Activated CD8-positive, alpha-beta T cell treated with anti-CD3 and anti-CD28 coated beads for 36 hours (primary cell): ENCODE measurements around the gene DNTTIP2. TPM values are rescaled to one million over a fixed set of nuclear protein-coding genes. Genes with fewer than 3 reads are reported as not detected.
"Not testable (repeated sequence)": the region's sequence is repeated elsewhere in the genome, so short reads cannot be mapped to it uniquely, and the experiment has no call there.

ENCODE experiments used
- ATAC-seq: fragments of 200-7000 bp; cut with Tn5 transposase; one replicate; pipeline ENCODE4 v1.10.0; 2021; ENCODE audit warnings: mild to moderate bottlenecking, moderate library complexity
- CTCF ChIA-PET: fragments of 350-600 bp; sonication (Branson Sonifier 250); formaldehyde crosslinking; loops from one replicate; lab custom pipeline; 2021; ENCODE audit warnings: antibody characterized with exemption; lab: Charles Lee
- POLR2A ChIA-PET: fragments of 350-600 bp; sonication (Branson Sonifier 250); formaldehyde crosslinking; loops from one replicate; lab custom pipeline; 2021; ENCODE audit warnings: antibody characterized with exemption; lab: Charles Lee
- DNase-seq: peaks from one replicate; pipeline ENCODE4 v3.0.0-alpha.2; 2020
- H3K27ac Mint-ChIP-seq: one replicate; pipeline ENCODE4 v1.8.0; 2021; ENCODE audit warnings: mild to moderate bottlenecking, mixed read lengths
- H3K27me3 Mint-ChIP-seq: one replicate; pipeline ENCODE4 v1.8.0; 2021; ENCODE audit warnings: mixed read lengths
- H3K36me3 Mint-ChIP-seq: one replicate; pipeline ENCODE4 v1.8.0; 2021; ENCODE audit warnings: low read depth, mixed read lengths
- H3K4me1 Mint-ChIP-seq: one replicate; pipeline ENCODE4 v1.8.0; 2021; ENCODE audit warnings: low read depth, mixed read lengths
- H3K4me3 Mint-ChIP-seq: one replicate; pipeline ENCODE4 v1.8.0; 2021; ENCODE audit warnings: mild to moderate bottlenecking, moderate library complexity, mixed read lengths
- H3K9me3 Mint-ChIP-seq: one replicate; pipeline ENCODE4 v1.8.0; 2021; ENCODE audit warnings: mixed read lengths
- CTCF ChIP-seq: fragments of 200-600 bp; IDR thresholded peaks from one replicate; pipeline ENCODE4 v1.8.0; 2022; ENCODE audit warnings: antibody characterized with exemption, mild to moderate bottlenecking
- intact Hi-C: fragments of 100-400 bp; cut with micrococcal nuclease; formaldehyde crosslinking; loops from one replicate; pipeline ENCODE4 v1.10.0; 2022
- total RNA-seq, 2 experiments: library from RNA; stranded (reverse); gene quantifications; one replicate each; pipeline ENCODE4 v1.2.3, GENCODE V29; 2021

The DNTTIP2 gene
- total RNA-seq, 2 experiments from 2014 or later, result 81.7 to 82.2 TPM

GRCh38 chr1:93851327-93851712 lies 27.7 kb downstream of the DNTTIP2 start:
- TF ChIP-seq CTCF, result no peak

DNA sequence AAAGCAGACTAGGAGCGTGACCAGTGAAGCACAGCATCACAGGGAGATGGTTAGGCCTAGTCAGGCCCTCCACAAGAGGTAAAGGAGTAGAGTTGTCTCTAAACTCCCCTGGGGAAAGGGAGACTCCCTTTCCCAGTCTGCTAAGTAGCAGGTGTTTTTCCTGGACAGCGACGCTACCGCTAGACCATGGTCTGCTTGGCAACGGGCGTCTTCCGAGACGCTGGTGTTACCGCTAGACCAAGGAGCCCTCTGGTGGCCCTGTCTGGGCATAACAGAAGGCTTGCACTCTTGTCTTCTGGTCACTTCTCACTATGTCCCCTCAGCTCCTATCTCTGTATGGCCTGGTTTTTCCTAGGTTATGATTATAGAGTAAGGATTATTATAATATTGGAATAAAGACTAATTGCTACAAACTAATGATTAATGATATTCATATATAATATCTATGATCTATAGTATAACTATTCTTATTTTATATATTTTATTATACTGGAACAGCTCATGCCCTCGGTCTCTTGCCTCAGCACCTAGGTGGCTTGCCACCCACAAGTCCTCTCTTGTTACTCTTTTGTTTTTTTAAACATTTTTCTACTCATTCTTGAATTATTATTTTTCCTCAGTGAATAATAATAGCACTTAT lies 28.2 kb downstream of the DNTTIP2 start:
- POLR2A ChIA-PET, result interaction anchor here (1.0 kb wide), 1 partner anchor 14 kb away, joined by 3 read pairs; no protein-coding TSS in a partner anchor
- ATAC-seq, H3K27me3 Mint-ChIP-seq, H3K4me1 Mint-ChIP-seq, intact Hi-C loops, H3K9me3 Mint-ChIP-seq, H3K36me3 Mint-ChIP-seq, H3K27ac Mint-ChIP-seq: not testable (repeated sequence)
- CTCF ChIA-PET, result interaction anchor here (0.7 to 3.6 kb wide), 13 partner anchors 9 to 226 kb away, joined by 3 to 24 read pairs (median 4); no protein-coding TSS in a partner anchor
- peak; percentile 69 for TF ChIP-seq CTCF
- peak; percentile 85 for DNase-seq
- H3K4me3 Mint-ChIP-seq, result peak overlapping the region; percentile 18

More at GRCh38 chr1:93851327-93851712, 27.7 kb downstream of the DNTTIP2 start:
- Mint-ChIP-seq H3K36me3 (peaks cover 4% of the 10 kb centered on the region), H3K4me1 (peaks cover 5% of the 10 kb centered on the region), H3K27ac (no peak overlapping the region), H3K4me3 (no peak overlapping the region), H3K9me3 (no peaks in the 10 kb centered on the region), H3K27me3 (peaks cover 6% of the 10 kb centered on the region)
- no peak for DNase-seq
- CTCF ChIA-PET, result interaction anchor here (0.7 to 3.6 kb wide), 13 partner anchors 8 to 227 kb away, joined by 3 to 24 read pairs (median 4); no protein-coding TSS in a partner anchor
- POLR2A ChIA-PET, result interaction anchor here (1.0 kb wide), 1 partner anchor 13 kb away, joined by 3 read pairs; no protein-coding TSS in a partner anchor
- intact Hi-C loops, result no loop called here
- no peak for ATAC-seq

GRCh38 chr1:93848350-93848883 lies 30.6 kb downstream of the DNTTIP2 start:
- no peak for TF ChIP-seq CTCF
- no peak for DNase-seq
- H3K27ac Mint-ChIP-seq, result peak overlapping the region; percentile 88
- intact Hi-C loops, result loop anchor here (5.0 to 10.0 kb wide), 3 partner anchors 59 to 544 kb away; partner anchors contain the start of gene GCLM
- H3K4me3 Mint-ChIP-seq, result peak overlapping the region; percentile 80
- ChIA-PET CTCF (interaction anchor here (0.6 to 1.6 kb wide), 3 partner anchors 32 to 219 kb away, joined by 3 to 9 read pairs (median 6); no protein-coding TSS in a partner anchor), POLR2A (interaction anchor here (0.6 to 1.0 kb wide), 2 partner anchors 30 to 592 kb away, joined by 3 read pairs; no protein-coding TSS in a partner anchor)
- H3K27me3 Mint-ChIP-seq, result peaks cover 3% of the 10 kb centered on the region
- ATAC-seq, result no peak
- no peaks in the 10 kb centered on the region for H3K9me3 Mint-ChIP-seq
- H3K4me1 Mint-ChIP-seq, result peaks cover 18% of the 10 kb centered on the region
- H3K36me3 Mint-ChIP-seq, result peaks cover 4% of the 10 kb centered on the region

DNA sequence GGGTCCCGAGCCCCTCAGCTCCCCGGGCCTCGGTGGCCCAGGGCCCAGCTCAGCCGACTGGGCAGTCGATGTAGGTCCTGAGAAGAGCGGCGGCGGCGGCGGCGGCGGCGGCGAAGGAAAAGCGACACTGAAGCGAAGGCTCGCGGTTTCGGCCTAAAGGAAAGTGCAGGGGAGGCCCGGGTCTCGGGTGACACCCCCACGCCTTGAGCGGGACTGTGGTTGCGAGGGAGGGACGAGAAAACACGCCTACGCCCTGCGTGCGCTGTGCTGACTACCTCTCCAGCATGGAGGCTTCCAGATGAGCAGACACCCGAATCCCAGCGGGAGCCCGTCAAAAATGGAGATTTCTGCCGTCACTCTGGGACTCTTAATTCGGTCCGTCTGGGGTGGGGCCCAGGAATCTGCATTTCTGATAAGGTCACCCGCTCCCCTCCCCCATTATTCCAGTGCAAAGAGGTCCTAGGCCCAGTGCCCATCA lies 31.2 kb downstream of the DNTTIP2 start:
- CTCF ChIA-PET, result interaction anchor here (1.6 kb wide), 2 partner anchors 34 to 219 kb away, joined by 6 to 9 read pairs; no protein-coding TSS in a partner anchor

More for the DNA sequence above, 31.2 kb downstream of the DNTTIP2 start:
- TF ChIP-seq CTCF, result no peak
- H3K36me3 Mint-ChIP-seq, result peaks cover 4% of the 10 kb centered on the region
- peak overlapping the region; percentile 80 for H3K4me3 Mint-ChIP-seq
- peaks cover 1% of the 10 kb centered on the region for H3K27me3 Mint-ChIP-seq
- H3K9me3 Mint-ChIP-seq, result no peaks in the 10 kb centered on the region
- H3K4me1 Mint-ChIP-seq, result peaks cover 18% of the 10 kb centered on the region
- peak overlapping the region; percentile 88 for H3K27ac Mint-ChIP-seq
- intact Hi-C loops, result loop anchor here (5.0 to 10.0 kb wide), 3 partner anchors 59 to 543 kb away; partner anchors contain the start of gene GCLM
- ATAC-seq, result peak; percentile 3
- peak; percentile 67 for DNase-seq
- POLR2A ChIA-PET, result interaction anchor here (0.6 to 1.0 kb wide), 2 partner anchors 31 to 591 kb away, joined by 3 read pairs; no protein-coding TSS in a partner anchor
